K562 (cell line): ENCODE results near the gene NFIB. TPM values are rescaled to one million over a fixed set of nuclear protein-coding genes. Genes with fewer than 3 reads are reported as not detected.

ENCODE experiments used
- ATAC-seq: fragments of 200-7000 bp; cut with Tn5 transposase; 3 replicates; pipeline ENCODE4 v1.9.1; 2020; ENCODE audit warnings: moderate library complexity
- BruUV-seq: library from RNA; stranded (reverse); fragments of 400-500 nt; replicated peaks from 2 replicates; lab custom pipeline; 2021; lab: Mats Ljungman, UMichigan
- CTCF ChIA-PET: fragments of 300-600 bp; formaldehyde crosslinking; extraction: SDS; loops from one replicate; lab custom pipeline; 2021; ENCODE audit warnings: low intra/inter-chr PET ratio; lab: Yijun Ruan, JAX
- POLR2A ChIA-PET: fragments of 300-600, 350-650 bp; sonication (Branson Sonifier 250); formaldehyde crosslinking; extraction: SDS; loops from one replicate; lab custom pipeline; 2021; ENCODE audit warnings: antibody characterized with exemption, inconsistent platforms; lab: Yijun Ruan, JAX
- DNase-seq, 4 experiments: peaks; one replicate each; pipeline versions ENCODE4 v3.0.0 to v3.0.0-alpha.2; 2011 to 2018; ENCODE audit warnings: low spot score in 3 of 4, mixed read lengths in 3 of 4; ENCODE audit errors: extremely low read depth in 1 of 4
- FAIRE-seq: peaks from 2 replicates; lab custom pipeline; 2011; peaks lifted over from hg19 to GRCh38; lab: Jason Lieb, UNC
- H2AFZ ChIP-seq: 2 replicates; pipeline ENCODE4 v1.6.0; 2011; ENCODE audit warnings: low read depth, low read length, control low read depth, inconsistent platforms
- H3K27ac ChIP-seq: fragments of 200-600 bp; 3 replicates; pipeline ENCODE4 v1.8.0; 2011; ENCODE audit warnings: low read depth, mild to moderate bottlenecking, control low read depth, inconsistent platforms, low read length, moderate library complexity, mixed read lengths; ENCODE audit errors: extremely low read depth
- H3K27me3 ChIP-seq, 2 experiments: fragments of 300-600 bp in 1 of 2; 2 replicates in 1 of 2; 3 replicates in 1 of 2; pipeline versions ENCODE4 v1.6.0 to v1.8.0; 2011; ENCODE audit warnings: inconsistent platforms in 2 of 2, low read length in 2 of 2, mild to moderate bottlenecking in 1 of 2, mixed read lengths in 1 of 2, moderate library complexity in 1 of 2; ENCODE audit not compliant: control insufficient read depth in 2 of 2, insufficient read depth in 2 of 2
- H3K36me3 ChIP-seq: fragments of 300-600 bp; 3 replicates; pipeline ENCODE4 v1.8.0; 2011; ENCODE audit warnings: mild to moderate bottlenecking, low read length, inconsistent platforms; ENCODE audit not compliant: control insufficient read depth, insufficient read depth
- H3K4me1 ChIP-seq, 2 experiments: fragments of 200-600 bp in 1 of 2; replicated peaks in 1 of 2; 2 replicates in 1 of 2; 3 replicates in 1 of 2; pipeline versions ENCODE4 v1.5.1 to v1.8.0; 2011; ENCODE audit warnings: inconsistent platforms in 2 of 2, low read length in 2 of 2, mild to moderate bottlenecking in 1 of 2, mixed read lengths in 1 of 2, moderate library complexity in 1 of 2; ENCODE audit not compliant: control insufficient read depth in 2 of 2, insufficient read depth in 2 of 2
- H3K4me2 ChIP-seq: 2 replicates; pipeline ENCODE4 v1.6.1; 2011; ENCODE audit warnings: low read length, control low read depth, inconsistent platforms, mixed read lengths; ENCODE audit not compliant: insufficient read depth
- H3K4me3 ChIP-seq: fragments of 200-600 bp; sonication (generic), shearing (Covaris generic); 2 replicates; pipeline ENCODE4 v1.5.1; 2016; ENCODE audit warnings: control low read depth, inconsistent platforms
- H3K79me2 ChIP-seq: fragments of 200-600 bp; 3 replicates; pipeline ENCODE4 v1.8.0; 2011; ENCODE audit warnings: low read length, inconsistent platforms; ENCODE audit not compliant: control insufficient read depth, insufficient read depth
- H3K9ac ChIP-seq, 2 experiments: 2 replicates each; pipeline versions ENCODE4 v1.6.0 to v1.6.1; 2011; ENCODE audit warnings: low read depth in 2 of 2, low read length in 2 of 2, control low read depth in 1 of 2, inconsistent platforms in 1 of 2, mild to moderate bottlenecking in 1 of 2, mixed read lengths in 1 of 2; ENCODE audit not compliant: insufficient read depth in 1 of 2
- H3K9me1 ChIP-seq: one replicate; pipeline ENCODE4 v1.6.0; 2011; ENCODE audit warnings: inconsistent platforms, mild to moderate bottlenecking, low read length, moderate library complexity; ENCODE audit not compliant: control insufficient read depth, insufficient read depth
- H3K9me3 ChIP-seq: replicated peaks from 2 replicates; pipeline ENCODE4 v1.5.1; 2011; ENCODE audit warnings: low read depth, low read length, inconsistent platforms; ENCODE audit not compliant: control insufficient read depth, insufficient read depth
- H4K20me1 ChIP-seq: replicated peaks from 2 replicates; pipeline ENCODE4 v1.6.1; 2011; ENCODE audit warnings: low read length, inconsistent platforms, mixed read lengths; ENCODE audit not compliant: control insufficient read depth, insufficient read depth
- HBP1 ChIP-seq: fragments of 450-650 bp; formaldehyde crosslinking; IDR thresholded peaks from 2 replicates; pipeline ENCODE4 v1.4.0; 2022; ENCODE audit warnings: missing genetic modification characterization
- RERE ChIP-seq: sonication (generic); formaldehyde crosslinking; IDR thresholded peaks from 2 replicates; pipeline ENCODE4 v1.8.0; 2023; ENCODE audit warnings: missing genetic modification reagents, mild to moderate bottlenecking, borderline replicate concordance
- SAFB2 ChIP-seq: fragments of 200-400 bp; formaldehyde crosslinking; IDR thresholded peaks from 2 replicates; pipeline ENCODE4 v1.6.1; 2018; ENCODE audit warnings: borderline replicate concordance, low read length, low read depth, moderate library complexity; ENCODE audit not compliant: severe bottlenecking
- THRB ChIP-seq: fragments of 450-650 bp; formaldehyde crosslinking; conservative IDR thresholded peaks from 2 replicates; pipeline ENCODE4 v1.4.0; 2022; ENCODE audit warnings: mild to moderate bottlenecking, missing genetic modification characterization
- ZFX ChIP-seq: sonication (generic); formaldehyde crosslinking; IDR thresholded peaks from 2 replicates; pipeline ENCODE4 v1.8.0; 2022; ENCODE audit warnings: mild to moderate bottlenecking, missing genetic modification reagents, moderate library complexity
- ZNF212 ChIP-seq: fragments of 450-650 bp; formaldehyde crosslinking; IDR thresholded peaks from 2 replicates; pipeline ENCODE4 v1.4.0; 2020; ENCODE audit warnings: mild to moderate bottlenecking
- WGBS: fragments of 100-300 bp; shearing (Covaris generic); methylation state at CpG from one replicate; pipeline ENCODE4 v1.1.6; 2016; ENCODE audit warnings: low coverage, mixed read lengths; ENCODE audit not compliant: insufficient coverage; ENCODE audit errors: missing lambda C conversion rate; 5-methylcytosine and 5-hydroxymethylcytosine counted together
- in situ Hi-C: fragments of 300-500 bp; cut with MboI; formaldehyde crosslinking; loops from 4 replicates; pipeline ENCODE4 v1.15.0; 2018; ENCODE audit warnings: inconsistent platforms, mixed read lengths
- intact Hi-C: fragments of 100-400 bp; cut with micrococcal nuclease; formaldehyde crosslinking; loops from 2 replicates; pipeline ENCODE4 v1.14.2; 2022
- polyA plus RNA-seq, 8 experiments: library from polyadenylated mRNA; depleted of rRNA in 4 of 8; stranded (reverse) in 5 of 8; unstranded in 3 of 8; fragments of >200 nt; fragmentation: Nextera tagmentation in 2 of 8; fragmentation: Illumina TruSeq in 1 of 8; extraction: Ambion mirVana in 2 of 8; extraction: Trizol in 1 of 8; gene quantifications; 2 replicates each; pipeline versions ENCODE4 v1.2.1 to v1.2.3, GENCODE V29; 2011 to 2014; ENCODE audit warnings: inconsistent platforms in 1 of 8, missing spikeins in 1 of 8
- total RNA-seq, 7 experiments: library from RNA; depleted of rRNA in 6 of 7; stranded (reverse); fragments of >200 nt in 6 of 7; fragmentation: Illumina TruSeq in 2 of 7; extraction: Trizol in 2 of 7; gene quantifications; 2 replicates each; pipeline versions ENCODE4 v1.2.1 to v1.2.3, GENCODE V29; 2011 to 2021; ENCODE audit warnings: low replicate concordance in 1 of 7

NFIB gene
- total and polyA plus RNA-seq, 9 of the 15 experiments (the other 6 are each of a cell fraction or from before 2014, with no cell fraction given) = 1.2 to 3.3 (median 1.9) TPM

- BruUV-seq = no TSS peak
- DNase-seq (no peak), ATAC-seq (no peak), FAIRE-seq (no peak)
- Histone ChIP-seq H3K79me2 (peaks cover 7% of the 10 kb centered on the region; the same call in 2 of the 3 replicates), H4K20me1 (no peaks in the 10 kb centered on the region), H3K4me1 (peaks cover 6 to 22% of the 10 kb centered on the region in 2 experiments; a peak in 4 of 5 replicates), H3K9me3 (no peaks in the 10 kb centered on the region), H3K27ac (no peak overlapping the region), H3K36me3 (no peaks in the 10 kb centered on the region), H3K9ac (no peak overlapping the region), H3K27me3 (no peaks in the 10 kb centered on the region), H3K4me3 (no peak overlapping the region), H2AFZ (no peak overlapping the region), H3K4me2 (no peak overlapping the region), H3K9me1 (no peaks in the 10 kb centered on the region)
- ChIA-PET CTCF (no interaction called here), POLR2A (no interaction called here)
- intact Hi-C loops (no loop called here), in situ Hi-C loops (no loop called here)
- no peak for TF ChIP-seq SAFB2
- WGBS = 80% methylated on average over 3 of the region's 4 CpGs
Observed at GRCh38 chr9:14318934-14319580, 5.1 kb upstream of the NFIB start.

- DNase-seq = no peak
- no peak overlapping the region for H3K4me3 ChIP-seq
- POLR2A ChIA-PET = no interaction called here
- no peak for TF ChIP-seq RERE
- TF ChIP-seq ZNF212 (CRISPR knock-in tag) = no peak
- TF ChIP-seq THRB (CRISPR knock-in tag) = no peak
- no peak for TF ChIP-seq ZFX
- TF ChIP-seq HBP1 (CRISPR knock-in tag) = no peak
Observed at GRCh38 chr9:14318361-14318760, 4.4 kb upstream of the NFIB start.

More at GRCh38 chr9:14318361-14318760, 4.4 kb upstream of the NFIB start:
- WGBS = 25% methylated on average over 1 of the region's 2 CpGs
- H3K9me1 ChIP-seq = no peaks in the 10 kb centered on the region
- H2AFZ ChIP-seq = no peak overlapping the region
- CTCF ChIA-PET = no interaction called here
- intact Hi-C loops (no loop called here), in situ Hi-C loops (no loop called here)
- no peak overlapping the region for H3K4me2 ChIP-seq
- no peaks in the 10 kb centered on the region for H4K20me1 ChIP-seq
- peaks cover 6 to 26% of the 10 kb centered on the region in 2 experiments; a peak in 4 of 5 replicates for H3K4me1 ChIP-seq
- no peak for ATAC-seq
- no peak overlapping the region for H3K9ac ChIP-seq
- H3K27me3 ChIP-seq = no peaks in the 10 kb centered on the region
- no peaks in the 10 kb centered on the region for H3K9me3 ChIP-seq
- H3K79me2 ChIP-seq = peaks cover 7% of the 10 kb centered on the region; the same call in 2 of the 3 replicates
- no peaks in the 10 kb centered on the region for H3K36me3 ChIP-seq
- FAIRE-seq = no peak
- BruUV-seq = no TSS peak
- no peak overlapping the region for H3K27ac ChIP-seq
